AG09309 (cell line): ENCODE measurements around the gene OXER1.

Source experiments
- DNase-seq: peaks from one replicate; pipeline ENCODE4 v3.0.0-alpha.2; 2010; ENCODE audit warnings: low read depth
- H3K4me3 ChIP-seq: 2 replicates; pipeline ENCODE4 v1.5.1; 2011; ENCODE audit warnings: mild to moderate bottlenecking, low read depth, low read length, moderate library complexity; ENCODE audit not compliant: control insufficient read depth
- CTCF ChIP-seq: IDR thresholded peaks from 2 replicates; pipeline ENCODE4 v1.5.1; 2011; ENCODE audit warnings: mild to moderate bottlenecking, low read depth, low read length, inconsistent platforms; ENCODE audit not compliant: insufficient read depth, control insufficient read depth; ENCODE audit errors: missing control alignments

OXER1 gene

GRCh38 chr2:42764096-42764495, at the start of gene OXER1:
Gene OXER1, minus strand, starts transcription at chr2:42764135. Its CDS starts 73 bp downstream, at chr2:42764062.
- H3K4me3 ChIP-seq: no peak within 1 kb of the TSS
- no peak for DNase-seq
- TF ChIP-seq CTCF: no peak

- TF ChIP-seq CTCF: peak; percentile 37
Observed at GRCh38 chr2:42812899-42813479, 49.1 kb upstream of the OXER1 start.

GRCh38 chr2:42810971-42811811, 47.3 kb upstream of the OXER1 start:
- TF ChIP-seq CTCF: no peak
- H3K4me3 ChIP-seq: peak overlapping the region; percentile 45
- DNase-seq: no peak

More at GRCh38 chr2:42812899-42813479, 49.1 kb upstream of the OXER1 start:
- no peak overlapping the region for H3K4me3 ChIP-seq
- DNase-seq: no peak

GRCh38 chr2:42810121-42810970, 46.4 kb upstream of the OXER1 start:
- no peak for TF ChIP-seq CTCF
- H3K4me3 ChIP-seq: peak overlapping the region; percentile 45
- peak; percentile 87 for DNase-seq

- peak; percentile 25 for DNase-seq
- TF ChIP-seq CTCF: peak; percentile 24
- peak overlapping the region; percentile 45 for H3K4me3 ChIP-seq
Observed at GRCh38 chr2:42809819-42810120, 45.8 kb upstream of the OXER1 start.

- DNase-seq: no peak
- H3K4me3 ChIP-seq: peak overlapping the region; percentile 45
- TF ChIP-seq CTCF: no peak
Observed at GRCh38 chr2:42809131-42809818, 45.3 kb upstream of the OXER1 start.
